HepG2 (cell line): ENCODE data around the gene C19orf44. TPM values are rescaled to one million over a fixed set of nuclear protein-coding genes. Genes with fewer than 3 reads are reported as not detected.

ENCODE experiments used
- ARID3A ChIP-seq: IDR thresholded peaks from 2 replicates; pipeline ENCODE4 v1.6.1; 2012; ENCODE audit warnings: low read depth, low read length, improper control_type of control experiment
- ARNT2 ChIP-seq: sonication (generic); formaldehyde crosslinking; IDR thresholded peaks from 2 replicates; pipeline ENCODE4 v1.8.0; 2022; ENCODE audit warnings: mild to moderate bottlenecking, low read depth, missing genetic modification reagents, moderate library complexity
- EEA1 ChIP-seq: sonication (generic); formaldehyde crosslinking; IDR thresholded peaks from 2 replicates; pipeline ENCODE4 v1.5.1; 2020; ENCODE audit warnings: mild to moderate bottlenecking, missing genetic modification reagents, borderline replicate concordance
- FOXO4 ChIP-seq: sonication (generic); formaldehyde crosslinking; conservative IDR thresholded peaks from 2 replicates; pipeline ENCODE4 v1.8.1; 2023; ENCODE audit warnings: missing genetic modification reagents
- HBP1 ChIP-seq: IDR thresholded peaks from 2 replicates; pipeline ENCODE4 v1.6.1; 2016; ENCODE audit warnings: low read depth, control low read depth
- KDM5A ChIP-seq: fragments of 200-600 bp; sonication (generic); IDR thresholded peaks from 2 replicates; pipeline ENCODE4 v1.7.0; 2018; ENCODE audit warnings: antibody characterized with exemption, mild to moderate bottlenecking, low read length, borderline replicate concordance
- MED1 ChIP-seq: sonication (generic); formaldehyde crosslinking; IDR thresholded peaks from 2 replicates; pipeline ENCODE4 v1.4.0; 2020; ENCODE audit warnings: missing genetic modification reagents
- NFIC ChIP-seq: IDR thresholded peaks from 2 replicates; pipeline ENCODE4 v1.6.1; 2012; ENCODE audit warnings: mild to moderate bottlenecking, low read length, inconsistent platforms
- PLSCR1 ChIP-seq: sonication (generic); formaldehyde crosslinking; IDR thresholded peaks from 2 replicates; pipeline ENCODE4 v1.5.0; 2020; ENCODE audit warnings: missing genetic modification reagents, mild to moderate bottlenecking, borderline replicate concordance
- PRMT3 ChIP-seq: sonication (generic); formaldehyde crosslinking; IDR thresholded peaks from 2 replicates; pipeline ENCODE4 v1.8.1; 2022; ENCODE audit warnings: low read depth, mild to moderate bottlenecking, moderate library complexity, missing genetic modification reagents, borderline replicate concordance
- RAD21 ChIP-seq: fragments of 450-650 bp; formaldehyde crosslinking; IDR thresholded peaks from 2 replicates; pipeline ENCODE4 v1.5.0; 2020; ENCODE audit warnings: mild to moderate bottlenecking
- SAP130 ChIP-seq: IDR thresholded peaks from 2 replicates; pipeline ENCODE4 v1.6.1; 2016; ENCODE audit warnings: low read depth
- STAG1 ChIP-seq: sonication (generic); formaldehyde crosslinking; IDR thresholded peaks from 2 replicates; pipeline ENCODE4 v1.4.0; 2020; ENCODE audit warnings: missing genetic modification reagents
- YEATS2 ChIP-seq: sonication (generic); formaldehyde crosslinking; IDR thresholded peaks from 2 replicates; pipeline ENCODE4 v1.4.0; 2020; ENCODE audit warnings: missing genetic modification reagents, borderline replicate concordance
- ZFP37 ChIP-seq: sonication (generic); formaldehyde crosslinking; IDR thresholded peaks from 2 replicates; pipeline ENCODE4 v1.4.0; 2020; ENCODE audit warnings: missing genetic modification reagents, borderline replicate concordance
- ZNF383 ChIP-seq: sonication (generic); formaldehyde crosslinking; IDR thresholded peaks from 2 replicates; pipeline ENCODE4 v1.4.0; 2020; ENCODE audit warnings: missing genetic modification reagents, mild to moderate bottlenecking, borderline replicate concordance
- ZNF44 ChIP-seq: sonication (generic); formaldehyde crosslinking; IDR thresholded peaks from 2 replicates; pipeline ENCODE4 v1.5.1; 2020; ENCODE audit warnings: mild to moderate bottlenecking, missing genetic modification reagents
- ZNF557 ChIP-seq: sonication (generic); formaldehyde crosslinking; IDR thresholded peaks from 2 replicates; pipeline ENCODE4 v1.4.0; 2020; ENCODE audit warnings: missing genetic modification reagents
- ZNF563 ChIP-seq: sonication (generic); formaldehyde crosslinking; IDR thresholded peaks from 2 replicates; pipeline ENCODE4 v1.8.0; 2022; ENCODE audit warnings: mild to moderate bottlenecking, moderate library complexity, missing genetic modification reagents
- ZNF619 ChIP-seq: sonication (generic); formaldehyde crosslinking; IDR thresholded peaks from 2 replicates; pipeline ENCODE4 v1.4.0; 2020; ENCODE audit warnings: mild to moderate bottlenecking, missing genetic modification reagents
- ZNF816 ChIP-seq: sonication (generic); formaldehyde crosslinking; IDR thresholded peaks from 2 replicates; pipeline ENCODE4 v1.8.0; 2022; ENCODE audit warnings: missing genetic modification reagents, mild to moderate bottlenecking, borderline replicate concordance
- polyA plus RNA-seq, 8 experiments: library from polyadenylated mRNA; depleted of rRNA in 3 of 8; stranded (reverse) in 7 of 8; unstranded in 1 of 8; fragments of >200 nt; fragmentation: Illumina TruSeq in 4 of 8; extraction: Trizol in 4 of 8; gene quantifications; 2 replicates each; pipeline versions ENCODE4 v1.2.1 to v1.2.3, GENCODE V29; 2011 to 2016; ENCODE audit warnings: low read depth in 4 of 8, missing spikeins in 1 of 8, mixed read lengths in 1 of 8; ENCODE audit not compliant: insufficient read depth in 1 of 8
- total RNA-seq, 5 experiments: library from RNA; depleted of rRNA; stranded (reverse); fragments of >200 nt; fragmentation: Illumina TruSeq; extraction: Trizol; gene quantifications; 2 replicates each; pipeline ENCODE4 v1.2.3, GENCODE V29; 2016; ENCODE audit warnings: low read depth in 1 of 5
- TF ChIP-seq, protein P1 (sequence below): sonication (generic); formaldehyde crosslinking; IDR thresholded peaks from 2 replicates; pipeline ENCODE4 v1.8.0; 2022; ENCODE audit warnings: mild to moderate bottlenecking, missing genetic modification reagents

Gene C19orf44
- total and polyA plus RNA-seq, 2 of the 13 experiments (the other 11 are each of a cell fraction or from before 2014, with no cell fraction given): 3.2 to 4.3 TPM

DNA sequence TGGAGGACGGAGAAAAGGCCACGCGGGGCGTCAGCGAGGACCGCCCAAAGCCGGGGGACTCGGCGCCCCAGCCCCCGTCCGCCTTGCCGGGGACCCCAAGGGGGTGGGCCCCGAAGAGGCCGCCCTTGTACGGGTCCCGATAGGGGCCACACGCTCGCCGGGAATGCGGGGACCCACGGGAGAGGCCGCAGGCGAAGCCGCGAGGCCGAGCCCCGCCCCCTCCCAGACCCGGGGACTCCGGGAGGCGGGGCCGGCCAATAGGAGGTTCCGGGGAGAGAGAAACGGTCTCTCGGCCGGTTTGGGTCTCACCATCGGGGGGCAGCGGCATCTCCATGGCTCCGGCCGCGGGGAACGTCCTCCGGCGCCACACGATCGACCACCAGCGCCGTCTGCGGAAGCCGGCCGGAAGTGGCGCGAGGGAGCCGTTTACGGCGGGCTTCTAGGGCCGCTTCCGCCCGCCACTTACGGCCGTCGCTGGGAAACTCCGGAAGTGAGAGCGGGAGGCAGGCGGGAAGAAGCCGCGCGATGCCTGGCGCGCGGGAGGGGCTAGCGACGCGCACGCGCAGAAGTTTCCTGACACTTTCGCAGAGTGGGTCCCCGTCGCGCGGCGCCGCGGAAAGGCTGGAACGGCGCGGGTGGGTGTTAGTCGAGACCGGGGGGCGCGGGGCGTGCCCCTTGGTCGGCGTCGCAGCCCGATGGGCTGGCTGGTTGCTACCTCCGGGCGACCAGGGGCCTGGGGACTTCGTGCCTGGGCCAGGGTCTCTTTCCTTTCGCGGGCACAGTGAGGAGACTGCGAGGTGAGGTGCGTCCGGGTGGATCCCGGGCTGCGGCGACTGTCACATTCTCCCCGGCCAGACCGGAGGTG is 46.1 kb downstream of the C19orf44 start, which contains the start of gene CHERP (continued):
- TF ChIP-seq PLSCR1 (CRISPR knock-in tag): no peak
- peak; percentile 97 for TF ChIP-seq YEATS2 (CRISPR knock-in tag)
- TF ChIP-seq ZFP37 (CRISPR knock-in tag): peak; percentile 78; the same call in 1 of the 2 replicates
- peak; percentile 84; the same call in 1 of the 2 replicates for TF ChIP-seq ARNT2
- TF ChIP-seq ZNF619 (CRISPR knock-in tag): peak; percentile 72
- peak; percentile 66 for TF ChIP-seq ZNF563
- 0 out of 2 replicates have a peak, but pooled peaks have one; percentile 75 for TF ChIP-seq PRMT3 (CRISPR knock-in tag)
- 0 out of 2 replicates have a peak, but pooled peaks have one; percentile 48 for TF ChIP-seq EEA1 (CRISPR knock-in tag)
- no peak for TF ChIP-seq STAG1 (CRISPR knock-in tag)
- TF ChIP-seq SAP130 (CRISPR knock-in tag): peak; percentile 87
- 0 out of 2 replicates have a peak, but pooled peaks have one; percentile 27 for TF ChIP-seq ZNF557 (CRISPR knock-in tag)
- TF ChIP-seq NFIC: no peak
- peak; percentile 39 for TF ChIP-seq HBP1 (CRISPR knock-in tag)
- peak; percentile 37; the same call in 1 of the 2 replicates for TF ChIP-seq ZNF816 (CRISPR knock-in tag)
- peak; percentile 86 for TF ChIP-seq KDM5A
- 0 out of 2 replicates have a peak, but pooled peaks have one; percentile 90 for TF ChIP-seq FOXO4 (CRISPR knock-in tag)
- no peak for TF ChIP-seq ARID3A
- peak; percentile 11; the same call in 1 of the 2 replicates for TF ChIP-seq ZNF44 (CRISPR knock-in tag)
- 0 out of 2 replicates have a peak, but pooled peaks have one; percentile 17 for TF ChIP-seq RAD21 (CRISPR knock-in tag)
- peak; percentile 21; the same call in 1 of the 2 replicates for TF ChIP-seq MED1 (CRISPR knock-in tag)
- no peak; the same call in 1 of the 2 replicates for TF ChIP-seq ZNF383 (CRISPR knock-in tag)
- TF ChIP-seq, protein P1, sequence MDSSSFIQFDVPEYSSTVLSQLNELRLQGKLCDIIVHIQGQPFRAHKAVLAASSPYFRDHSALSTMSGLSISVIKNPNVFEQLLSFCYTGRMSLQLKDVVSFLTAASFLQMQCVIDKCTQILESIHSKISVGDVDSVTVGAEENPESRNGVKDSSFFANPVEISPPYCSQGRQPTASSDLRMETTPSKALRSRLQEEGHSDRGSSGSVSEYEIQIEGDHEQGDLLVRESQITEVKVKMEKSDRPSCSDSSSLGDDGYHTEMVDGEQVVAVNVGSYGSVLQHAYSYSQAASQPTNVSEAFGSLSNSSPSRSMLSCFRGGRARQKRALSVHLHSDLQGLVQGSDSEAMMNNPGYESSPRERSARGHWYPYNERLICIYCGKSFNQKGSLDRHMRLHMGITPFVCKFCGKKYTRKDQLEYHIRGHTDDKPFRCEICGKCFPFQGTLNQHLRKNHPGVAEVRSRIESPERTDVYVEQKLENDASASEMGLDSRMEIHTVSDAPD (CRISPR knock-in tag): peak; percentile 39; the same call in 1 of the 2 replicates
